Islet of Langerhans (tissue), 1 donor: ENCODE data around the gene CHPF.

Experiments
- FAIRE-seq: peaks from one replicate; lab custom pipeline; 2011; peaks lifted over from hg19 to GRCh38; lab: Jason Lieb, UNC

CHPF gene

DNA sequence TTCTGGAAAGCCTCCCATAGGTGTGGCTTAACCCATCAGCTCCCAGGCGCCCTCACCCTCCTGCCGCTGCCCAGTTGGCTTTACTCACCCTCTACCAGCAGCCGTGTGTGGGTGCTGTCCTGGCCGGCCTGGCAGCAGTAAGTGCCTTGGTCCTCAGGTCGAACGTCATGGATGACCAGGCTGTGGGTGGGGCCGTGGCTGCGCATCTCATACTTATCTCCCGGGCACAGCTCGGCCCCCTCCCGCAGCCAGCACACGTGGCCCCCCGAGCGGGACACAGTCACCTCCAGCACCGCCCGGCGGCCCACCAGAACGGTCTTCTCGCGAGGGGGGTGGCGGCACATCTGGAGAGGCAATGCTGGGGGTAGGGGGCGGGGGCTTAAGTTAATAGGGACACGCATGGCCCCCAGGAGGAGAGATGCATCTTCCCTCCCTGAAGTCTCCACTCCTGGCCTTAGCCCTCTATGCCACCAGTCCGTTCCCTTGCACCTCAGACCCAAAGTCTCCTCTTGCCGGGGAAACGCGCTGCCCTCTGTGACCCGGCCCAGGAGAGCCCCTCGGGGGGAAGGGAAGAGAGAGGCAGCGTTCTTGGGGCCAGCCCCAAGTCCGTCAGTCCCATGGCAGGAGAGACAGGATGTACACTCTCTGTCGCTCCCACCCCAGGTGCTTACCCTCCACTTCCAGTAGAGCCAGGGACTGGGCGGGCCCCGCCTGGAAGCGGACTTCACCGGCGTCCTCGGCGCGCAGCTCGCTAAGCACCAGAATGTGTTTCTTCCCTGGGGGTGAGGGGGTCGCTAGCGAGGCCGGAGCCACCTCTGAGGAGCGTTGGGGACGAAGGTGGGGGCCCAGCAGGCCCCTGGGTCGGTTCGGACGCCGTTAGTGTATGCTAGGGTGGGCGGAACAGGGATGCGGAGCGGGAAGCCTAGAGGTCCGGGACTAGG, 8.1 kb upstream of the CHPF start:
- FAIRE-seq: no peak

DNA sequence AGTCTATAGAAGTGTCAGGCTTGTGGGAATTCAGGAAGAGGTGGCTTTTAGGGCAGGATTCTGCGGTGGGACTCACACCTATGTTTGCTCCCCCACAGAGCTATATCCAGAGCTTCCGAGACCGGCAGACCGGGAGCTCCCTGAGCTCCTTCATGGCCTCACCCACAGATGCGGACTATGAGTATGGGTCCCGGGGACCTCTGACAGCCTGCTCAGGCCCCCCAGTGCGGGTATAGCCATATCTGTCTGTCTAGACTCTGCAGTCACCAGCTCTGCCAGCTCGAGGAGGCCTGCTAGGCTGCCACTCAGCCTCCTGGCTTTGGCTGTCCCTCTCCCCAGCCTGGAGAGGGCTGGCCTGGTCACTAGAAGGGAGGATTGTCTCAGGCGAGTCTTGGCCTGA, 6.0 kb upstream of the CHPF start:
- no peak for FAIRE-seq

DNA sequence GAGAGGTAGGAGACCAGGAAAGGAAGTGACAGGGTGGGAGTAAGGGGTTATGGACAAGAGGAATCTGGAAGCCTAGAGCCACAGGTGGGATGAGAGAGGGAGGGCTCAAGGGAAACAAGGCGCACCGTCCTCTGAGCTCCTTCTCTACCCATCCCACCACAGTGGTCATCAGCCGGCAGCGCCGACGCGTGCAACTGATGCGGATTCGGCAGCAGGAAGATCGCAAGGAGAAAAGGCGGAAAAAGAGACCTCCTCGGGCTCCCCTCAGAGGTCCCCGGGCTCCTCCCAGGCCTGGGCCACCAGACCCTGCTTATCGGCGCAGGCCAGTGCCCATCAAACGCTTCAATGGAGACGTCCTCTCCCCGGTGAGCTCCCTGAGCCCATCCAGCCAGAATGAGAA, 5.4 kb upstream of the CHPF start:
- FAIRE-seq: no peak

DNA sequence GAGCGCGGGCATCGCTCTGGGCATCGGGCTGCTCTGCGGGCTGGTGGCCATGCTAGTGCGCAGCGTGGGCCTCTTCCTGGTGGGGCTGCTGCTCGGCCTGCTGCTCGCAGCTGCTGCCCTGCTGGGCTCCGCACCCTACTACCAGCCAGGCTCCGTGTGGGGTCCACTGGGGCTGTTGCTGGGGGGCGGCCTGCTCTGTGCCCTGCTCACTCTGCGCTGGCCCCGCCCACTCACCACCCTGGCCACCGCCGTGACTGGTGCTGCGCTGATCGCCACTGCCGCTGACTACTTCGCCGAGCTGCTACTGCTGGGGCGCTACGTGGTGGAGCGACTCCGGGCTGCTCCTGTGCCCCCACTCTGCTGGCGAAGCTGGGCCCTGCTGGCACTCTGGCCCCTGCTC, 4.0 kb upstream of the CHPF start:
- no peak for FAIRE-seq

DNA sequence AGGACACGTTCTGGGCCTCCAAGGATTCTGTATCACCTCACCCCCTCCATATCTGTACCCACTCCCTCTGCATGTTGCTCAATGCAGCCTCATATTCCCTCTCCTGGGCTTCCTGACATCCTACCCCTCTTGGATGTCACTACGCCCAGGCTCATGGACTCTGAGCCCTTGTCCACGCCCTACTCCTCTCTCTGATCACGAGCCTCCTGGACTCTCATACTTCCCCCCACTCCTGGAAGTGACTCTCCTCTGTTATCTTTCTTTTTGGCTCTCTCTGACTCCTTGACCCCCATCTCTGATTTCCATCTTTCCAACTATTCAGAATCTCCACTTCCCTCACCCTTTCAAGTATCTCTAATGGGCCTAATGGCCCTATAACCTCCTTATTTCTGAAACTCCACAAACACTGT, 2.3 kb upstream of the CHPF start:
- no peak for FAIRE-seq

DNA sequence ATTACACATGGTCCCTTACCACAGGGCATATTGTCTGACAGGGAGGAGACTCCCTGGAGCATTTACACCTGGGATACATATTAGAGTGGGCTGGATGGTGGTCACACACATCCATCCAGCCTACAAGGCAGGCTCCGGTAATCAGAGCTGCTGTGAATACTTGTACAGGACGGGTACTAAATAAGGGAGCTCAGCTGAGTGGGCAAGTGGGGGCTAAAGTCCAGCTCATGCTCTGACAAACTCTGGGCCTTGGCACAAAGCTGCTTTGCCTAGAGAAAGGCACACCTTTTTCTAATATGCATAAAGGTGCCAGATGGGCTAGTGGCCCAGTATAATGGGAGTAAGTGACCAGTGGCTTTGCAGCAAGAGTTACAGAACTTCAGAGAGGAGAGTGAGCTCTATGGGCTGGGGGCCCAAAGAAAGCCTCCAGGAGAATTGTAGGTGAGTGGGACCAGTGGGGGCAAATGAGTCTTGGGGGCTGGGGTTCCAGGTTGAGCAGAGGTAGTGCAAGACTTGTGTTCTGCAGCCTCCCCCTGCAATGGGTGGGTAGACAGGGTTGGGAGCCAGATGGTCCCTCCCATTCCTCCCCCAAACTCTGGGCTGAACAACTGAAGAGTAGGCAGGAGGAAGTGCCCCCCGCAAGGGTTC, 1.8 kb upstream of the CHPF start:
- FAIRE-seq: no peak

DNA sequence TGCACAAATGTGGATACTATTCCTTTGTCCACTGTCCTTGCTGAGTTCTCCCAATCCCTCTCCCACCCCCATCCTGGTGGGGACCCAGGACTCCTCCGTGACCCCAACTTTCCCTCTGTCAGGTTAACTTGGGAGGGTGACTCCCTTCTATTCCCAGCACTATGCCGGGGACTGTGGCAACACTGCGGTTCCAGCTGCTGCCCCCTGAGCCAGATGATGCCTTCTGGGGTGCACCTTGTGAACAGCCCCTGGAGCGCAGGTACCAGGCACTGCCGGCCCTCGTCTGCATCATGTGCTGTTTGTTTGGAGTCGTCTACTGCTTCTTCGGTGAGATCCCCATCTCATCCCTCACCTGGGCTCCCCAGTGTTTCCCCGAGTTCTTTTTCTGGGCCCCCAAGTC, 958 bp upstream of the CHPF start:
- FAIRE-seq: no peak

DNA sequence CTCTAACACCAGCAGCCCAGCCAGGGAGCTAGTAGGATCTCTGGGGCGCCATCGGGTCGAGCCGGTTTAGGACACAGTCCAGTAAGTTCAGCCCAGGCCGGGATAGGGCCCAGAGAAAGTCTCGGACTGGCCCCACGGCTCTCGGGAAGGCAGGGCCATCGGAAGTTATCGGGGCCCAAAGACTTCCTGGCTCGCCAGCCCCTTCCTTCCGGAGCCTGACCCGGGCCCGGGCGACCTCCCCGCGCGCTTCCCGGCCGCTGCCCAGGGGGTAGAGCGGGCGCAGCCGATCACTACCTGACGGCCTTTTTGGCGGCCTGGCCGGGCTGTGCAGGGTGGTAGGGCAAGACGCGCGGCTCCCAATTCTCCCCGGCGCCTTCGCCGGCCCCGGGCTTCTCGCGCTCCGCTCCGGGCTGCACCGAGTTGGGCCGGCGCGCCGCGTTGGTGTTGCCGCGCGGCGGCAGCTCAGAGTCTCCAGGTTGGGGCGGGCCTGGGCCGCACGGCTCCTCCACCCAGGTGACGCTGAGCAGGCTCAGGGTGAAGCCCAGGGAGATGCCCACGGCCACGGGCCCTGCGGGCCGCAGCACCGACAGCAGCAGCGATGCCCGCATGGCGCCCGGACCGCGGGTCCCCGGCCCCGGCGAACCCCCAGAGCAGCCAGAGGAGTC, 546 bp downstream of the CHPF start:
- no peak for FAIRE-seq

DNA sequence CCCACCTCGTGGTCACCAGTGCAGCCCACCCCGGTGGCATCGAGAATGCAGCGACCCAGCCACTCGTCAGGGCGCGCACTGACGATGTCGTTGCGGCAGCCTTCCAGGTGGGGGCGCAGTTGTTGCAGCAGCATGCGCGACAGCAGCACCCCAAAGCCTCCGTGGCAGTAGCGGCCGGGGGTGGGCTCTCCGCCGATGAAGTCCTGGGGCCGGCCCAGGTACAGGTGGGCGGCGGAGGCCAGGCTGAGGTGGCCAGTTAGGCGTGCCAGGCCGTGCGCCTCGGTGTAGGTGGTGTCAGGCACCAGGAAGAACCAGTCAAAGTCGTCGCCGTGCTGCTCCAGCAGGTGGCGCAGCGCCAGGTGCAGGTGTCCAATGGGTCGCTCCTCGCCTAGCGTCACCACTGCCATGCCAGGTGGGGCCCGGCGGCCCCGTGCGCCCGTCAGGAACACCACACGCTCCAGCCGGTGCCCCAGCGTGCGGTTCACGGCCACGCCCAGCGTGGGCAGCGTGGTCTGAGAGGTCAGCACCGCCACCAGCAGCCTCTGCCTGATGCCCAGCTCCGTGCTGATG, 1.9 kb downstream of the CHPF start:
- no peak for FAIRE-seq

DNA sequence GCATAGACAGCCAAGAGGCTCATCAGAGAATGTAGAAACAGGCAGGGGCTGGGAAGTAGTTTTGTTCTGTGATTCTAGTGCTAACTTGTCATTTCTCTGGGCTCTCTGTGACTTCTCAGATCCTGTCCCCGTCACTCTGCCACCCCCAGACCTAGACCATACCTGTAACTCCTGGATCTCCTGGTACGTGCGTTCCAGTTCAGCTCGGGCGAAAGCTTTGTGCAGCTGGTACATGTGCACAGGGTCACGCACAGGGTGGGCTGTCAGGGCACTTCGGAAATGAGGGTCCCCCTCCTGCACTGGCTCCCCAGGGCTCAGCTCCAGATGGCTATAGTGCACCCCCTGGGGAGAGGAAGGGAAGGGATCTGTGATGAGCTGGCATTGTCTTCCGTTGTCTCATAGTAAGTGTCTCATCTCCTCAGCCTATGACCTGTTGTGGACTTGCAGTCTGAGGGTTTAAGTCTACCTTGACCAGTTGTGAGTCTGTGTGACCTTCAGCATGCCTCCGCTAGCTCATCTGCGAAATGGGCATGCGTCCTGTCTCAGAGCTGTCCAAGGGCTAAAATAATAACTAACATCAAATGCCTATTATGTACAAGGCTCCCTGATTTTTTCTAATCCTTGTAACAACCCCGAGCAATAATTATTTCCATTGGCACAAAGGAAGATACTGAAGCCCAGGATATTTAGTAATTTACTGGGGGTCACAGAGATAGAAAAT, 2.7 kb downstream of the CHPF start:
- FAIRE-seq: no peak

DNA sequence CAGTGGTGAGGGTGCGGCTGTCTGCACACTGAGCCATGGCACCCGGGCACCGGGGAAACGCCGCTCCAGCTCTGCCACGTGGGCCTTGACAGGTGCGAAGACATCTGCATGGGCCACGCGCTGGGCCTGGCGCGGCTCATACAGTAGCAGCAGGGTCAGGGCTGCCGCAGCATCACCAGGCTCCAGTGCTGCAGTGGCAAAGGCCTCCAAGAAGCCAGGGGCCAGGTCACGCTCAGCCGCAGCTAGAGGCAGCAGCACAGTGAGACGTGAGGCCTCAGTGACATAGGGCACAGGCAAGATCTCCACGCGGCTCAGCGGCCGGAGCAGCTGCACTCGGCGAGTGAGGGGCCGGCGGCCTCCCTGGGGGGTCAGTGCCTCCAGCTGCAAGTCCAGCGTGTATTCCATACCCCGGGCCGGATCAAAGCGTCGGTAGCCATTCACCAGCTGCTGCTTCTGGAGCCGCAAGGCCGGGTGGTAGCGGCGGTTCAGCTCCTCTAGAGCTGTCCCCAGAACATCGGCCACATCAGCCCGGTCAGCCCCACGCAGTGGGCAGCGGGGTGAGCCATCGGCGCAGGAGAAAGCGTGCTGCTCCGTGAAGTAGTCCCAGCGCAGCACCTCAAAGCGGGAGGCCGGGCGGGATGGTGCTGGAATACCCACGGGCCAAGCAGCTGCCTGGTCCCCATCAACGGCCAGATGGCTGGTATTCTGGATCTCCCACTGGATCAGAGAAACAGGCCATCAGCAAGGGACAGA, 3.5 kb downstream of the CHPF start:
- FAIRE-seq: no peak

DNA sequence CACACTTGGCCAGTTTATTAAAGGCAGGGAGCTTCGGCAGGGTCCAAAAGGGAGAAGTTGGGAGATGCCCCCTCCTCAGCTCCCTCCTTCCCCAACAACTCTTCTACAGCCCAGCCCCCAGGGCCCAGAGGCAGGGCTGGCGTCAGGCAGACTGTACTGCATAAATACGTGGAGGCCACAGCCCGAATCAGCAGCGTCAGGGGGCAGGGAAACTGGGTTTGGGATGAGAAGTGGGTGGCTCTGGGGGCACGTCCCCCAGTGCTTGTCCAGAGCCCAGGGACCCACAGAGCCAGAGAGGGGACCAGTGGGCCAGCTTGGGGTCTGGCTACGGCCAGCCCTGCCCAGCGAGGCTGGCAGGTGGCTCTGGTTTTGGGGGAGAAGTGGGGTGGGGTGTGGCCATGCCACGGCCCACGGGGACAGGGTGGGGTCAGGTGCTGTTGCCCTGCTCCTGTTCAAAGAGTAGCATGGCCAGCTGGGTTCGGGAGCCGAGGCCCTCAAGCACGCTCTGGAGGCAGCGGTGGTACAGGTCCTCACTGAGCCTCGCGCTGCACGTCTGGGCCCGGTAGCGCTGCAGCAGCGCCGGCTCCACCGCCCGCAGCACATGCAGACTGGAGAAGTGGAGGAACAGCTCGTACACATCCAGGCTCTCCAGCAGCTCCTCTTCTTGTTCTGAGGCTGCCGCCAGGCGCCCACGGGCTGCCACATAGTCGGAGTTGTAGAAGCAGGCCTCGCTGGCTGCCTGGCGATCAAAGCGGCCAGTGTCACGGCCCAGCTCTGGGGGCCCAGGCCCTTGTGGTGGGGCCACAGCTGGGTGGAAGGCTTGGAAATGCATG, 4.4 kb downstream of the CHPF start:
- FAIRE-seq: no peak

DNA sequence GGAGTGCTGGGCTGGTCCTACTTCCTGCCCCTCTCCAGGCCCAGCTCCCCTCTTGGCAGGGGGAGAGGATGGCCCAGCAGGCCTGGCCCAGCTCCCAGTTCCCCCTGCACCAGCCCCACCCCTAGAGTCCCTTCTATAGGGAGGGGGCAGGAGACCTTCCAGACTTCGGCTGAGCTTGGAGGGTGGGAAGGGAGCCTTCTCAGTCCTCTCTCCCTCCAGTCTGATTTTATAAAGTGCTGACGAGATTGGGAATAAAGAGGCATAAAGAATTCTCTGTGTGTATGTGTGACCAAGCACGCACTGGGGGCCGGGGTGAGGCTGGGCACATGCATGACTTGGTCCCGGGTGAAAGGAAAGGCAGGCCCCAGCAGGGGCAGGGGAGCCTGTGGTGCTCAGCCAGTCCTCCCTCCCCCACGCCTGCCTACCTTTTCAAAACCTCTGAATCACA, 5.1 kb downstream of the CHPF start:
- FAIRE-seq: no peak

DNA sequence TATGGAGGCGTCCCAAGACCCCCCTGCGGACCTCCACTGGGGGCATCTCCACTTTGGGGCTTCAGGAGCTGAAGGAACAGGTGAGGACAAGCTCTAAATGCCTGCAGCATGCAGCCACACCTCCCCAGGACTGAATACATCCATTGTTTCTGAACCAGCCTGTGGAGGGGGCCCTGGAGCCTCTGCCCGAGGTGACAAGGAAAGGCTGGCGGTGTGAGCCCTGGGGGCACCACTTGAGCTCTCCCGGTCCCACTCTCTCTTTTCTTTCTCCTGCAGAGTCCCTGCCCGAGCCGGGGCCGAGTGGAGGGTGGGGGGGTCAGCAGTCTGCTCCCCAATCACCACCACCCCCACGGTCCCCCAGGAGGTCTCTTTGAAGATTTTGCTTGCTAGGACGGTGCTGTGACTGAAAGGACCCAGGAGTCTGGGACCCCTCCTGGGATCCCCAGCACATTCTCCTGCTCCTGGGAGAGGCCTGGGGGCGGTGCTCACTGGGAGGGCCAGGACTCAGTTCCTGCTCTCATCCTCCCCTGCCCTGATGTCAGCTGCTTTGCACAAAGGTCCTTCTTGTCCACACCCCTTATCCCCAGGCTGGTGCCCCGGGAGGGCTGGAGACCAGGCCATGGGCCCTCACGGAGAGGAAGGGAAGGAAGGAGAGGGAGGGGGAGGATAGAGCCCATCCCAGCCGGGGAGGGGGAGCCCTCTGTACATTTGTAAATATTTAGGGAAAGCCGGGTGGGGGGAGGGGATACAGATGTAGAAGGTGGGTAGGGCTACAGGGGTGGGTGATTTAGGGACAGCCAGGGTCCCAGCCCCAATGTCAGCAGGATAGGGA, 5.7 kb downstream of the CHPF start:
- no peak for FAIRE-seq

DNA sequence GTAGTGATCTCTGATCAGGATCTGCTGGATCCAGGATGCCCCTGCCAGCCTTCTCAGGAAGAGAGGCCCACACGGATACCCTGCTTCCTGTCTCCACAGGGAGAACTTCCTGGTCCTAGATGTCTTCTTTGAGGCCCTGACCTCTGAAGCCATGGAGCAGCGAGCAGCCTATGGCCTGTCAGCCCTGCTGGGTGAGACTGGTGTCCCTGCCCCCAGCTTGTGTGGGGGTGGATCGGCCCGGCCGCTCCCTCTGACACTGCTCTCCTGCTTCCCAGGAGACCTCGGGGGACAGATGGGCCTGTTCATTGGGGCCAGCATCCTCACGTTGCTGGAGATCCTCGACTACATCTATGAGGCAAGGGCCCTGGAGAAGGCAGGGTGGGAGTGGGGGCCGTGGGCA, 6.6 kb downstream of the CHPF start:
- no peak for FAIRE-seq

DNA sequence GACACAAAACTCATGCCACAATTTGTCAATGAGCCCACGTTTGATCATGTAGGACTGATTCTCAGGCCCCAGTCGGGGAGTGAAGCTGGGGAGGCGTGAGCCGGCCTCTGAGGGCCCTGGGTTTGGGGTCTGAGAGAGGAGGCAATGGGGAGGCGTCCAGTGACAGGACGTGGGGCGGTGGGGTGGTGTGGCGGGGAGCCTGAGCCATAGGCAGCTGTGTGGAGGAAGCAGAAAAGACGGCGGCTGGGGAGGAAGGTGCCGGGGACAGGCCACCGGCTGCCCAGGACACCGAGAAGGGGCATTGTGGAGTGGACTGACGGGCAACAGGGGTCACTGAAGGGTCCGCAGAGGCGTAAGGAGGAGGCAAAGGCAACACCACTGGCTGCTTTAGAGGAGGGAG, 7.2 kb downstream of the CHPF start:
- FAIRE-seq: no peak

DNA sequence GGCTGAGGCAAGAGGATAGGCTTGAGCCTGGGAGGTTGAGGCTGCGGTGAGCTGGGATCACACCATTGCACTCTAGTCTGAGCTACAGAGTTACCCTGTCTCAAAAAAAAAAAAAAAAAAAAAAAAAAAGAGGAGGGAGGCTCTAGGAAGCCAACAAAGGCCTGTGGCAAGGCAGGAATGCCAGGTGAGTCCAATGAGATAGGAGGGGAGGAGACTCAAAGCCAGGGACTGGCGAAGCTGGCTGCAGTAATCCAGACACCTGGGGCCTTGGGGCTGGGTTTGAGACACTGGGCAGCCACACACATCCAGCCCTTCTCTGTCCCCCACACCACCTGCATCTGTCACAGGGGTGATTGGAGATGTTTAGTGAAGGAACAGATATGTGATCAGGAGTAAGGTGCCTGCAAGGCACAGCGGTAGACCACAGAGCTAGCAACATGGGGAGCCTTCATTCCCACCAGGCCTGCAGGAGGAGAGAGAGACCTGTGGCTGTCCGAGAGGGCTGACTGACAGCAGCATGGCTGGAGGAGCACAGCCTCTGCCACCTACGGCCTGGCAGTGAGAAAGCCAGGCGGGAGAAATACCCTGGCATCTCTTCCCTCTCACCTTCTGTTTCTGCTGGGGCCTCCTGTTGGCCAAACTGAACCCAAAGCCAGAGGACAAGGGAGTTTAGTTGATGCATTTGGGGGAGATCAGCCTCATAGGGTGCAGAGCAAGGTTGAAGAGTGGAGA, 9.5 kb downstream of the CHPF start:
- no peak for FAIRE-seq

DNA sequence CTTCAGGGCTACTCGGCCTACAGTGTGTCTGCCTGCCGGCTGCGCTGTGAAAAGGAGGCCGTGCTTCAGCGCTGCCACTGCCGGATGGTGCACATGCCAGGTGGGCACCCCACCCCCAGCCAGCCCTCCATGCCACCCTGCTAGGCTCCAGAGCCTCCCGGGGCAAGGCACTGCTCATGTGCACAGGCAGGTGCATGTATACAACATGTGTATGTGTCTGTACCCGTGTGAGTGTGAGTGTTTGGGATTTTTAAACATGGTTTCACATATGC, 11.3 kb downstream of the CHPF start:
- no peak for FAIRE-seq
